H1 (cell line): ENCODE results near the gene TMEM59L. TPM values are rescaled to one million over a fixed set of nuclear protein-coding genes. Genes with fewer than 3 reads are reported as not detected.

Experiments
- KDM4A ChIP-seq: IDR thresholded peaks from one replicate; pipeline ENCODE4 v1.7.1; 2012; ENCODE audit warnings: low read depth, mild to moderate bottlenecking, moderate library complexity, low read length, inconsistent platforms; ENCODE audit not compliant: severe bottlenecking
- NANOG ChIP-seq: IDR thresholded peaks from 2 replicates; pipeline ENCODE4 v1.6.1; 2011; ENCODE audit warnings: low read length, low read depth, mild to moderate bottlenecking, inconsistent platforms; ENCODE audit not compliant: insufficient read depth, poor library complexity, severe bottlenecking
- POLR2AphosphoS5 ChIP-seq: IDR thresholded peaks from 2 replicates; pipeline ENCODE4 v1.6.1; 2011; ENCODE audit warnings: low read depth, low read length
- RBBP5 ChIP-seq: IDR thresholded peaks from 2 replicates; pipeline ENCODE4 v1.7.1; 2012; ENCODE audit warnings: low read depth, mild to moderate bottlenecking, inconsistent platforms, low read length, moderate library complexity, borderline replicate concordance
- SUZ12 ChIP-seq: fragments of 200-600 bp; sonication (generic); IDR thresholded peaks from 2 replicates; pipeline ENCODE4 v1.6.1; 2012; ENCODE audit warnings: mild to moderate bottlenecking, inconsistent platforms, low read length, moderate library complexity, mixed read lengths
- polyA plus RNA-seq, 7 experiments: library from polyadenylated mRNA; depleted of rRNA in 3 of 7; stranded (reverse) in 5 of 7; unstranded in 2 of 7; fragments of >200 nt in 5 of 7; fragments of 200-250 nt in 2 of 7; gene quantifications; 1 replicate in 5 of 7; 2 replicates in 1 of 7; 4 replicates in 1 of 7; pipeline versions ENCODE4 v1.2.1 to v1.2.3, GENCODE V29; 2011 to 2013; ENCODE audit warnings: missing spikeins in 2 of 7, mixed read lengths in 2 of 7
- total RNA-seq: library from RNA; stranded (reverse); fragmentation: NEBNext Ultra II Directional; extraction: Animal tissue kit (Norgen Biotek cat#: 25700); gene quantifications from 2 replicates; pipeline ENCODE4 v1.2.1, GENCODE V29; 2021
- TF ChIP-seq, protein P1 (sequence below), 3 experiments: IDR thresholded peaks; 1 replicate in 2 of 3; 2 replicates in 1 of 3; pipeline versions ENCODE4 v1.5.1 to v1.6.1; 2011; ENCODE audit warnings: low read length in 3 of 3, mild to moderate bottlenecking in 3 of 3, inconsistent platforms in 2 of 3, low read depth in 1 of 3, moderate library complexity in 1 of 3; ENCODE audit not compliant: insufficient read depth in 1 of 3; ENCODE audit errors: control extremely low read depth in 1 of 3
- TF ChIP-seq, protein P2 (sequence below): fragments of 300-600 bp; sonication (generic); IDR thresholded peaks from 2 replicates; pipeline ENCODE4 v1.7.1; 2012; ENCODE audit warnings: low read length, moderate library complexity, mild to moderate bottlenecking, inconsistent platforms; ENCODE audit not compliant: insufficient replicate concordance

TMEM59L gene
- total and polyA plus RNA-seq, 2 of the 8 experiments (the other 6 are each of a cell fraction or from before 2014, with no cell fraction given), result 4.0 to 12.2 TPM

- TF ChIP-seq, protein P1, sequence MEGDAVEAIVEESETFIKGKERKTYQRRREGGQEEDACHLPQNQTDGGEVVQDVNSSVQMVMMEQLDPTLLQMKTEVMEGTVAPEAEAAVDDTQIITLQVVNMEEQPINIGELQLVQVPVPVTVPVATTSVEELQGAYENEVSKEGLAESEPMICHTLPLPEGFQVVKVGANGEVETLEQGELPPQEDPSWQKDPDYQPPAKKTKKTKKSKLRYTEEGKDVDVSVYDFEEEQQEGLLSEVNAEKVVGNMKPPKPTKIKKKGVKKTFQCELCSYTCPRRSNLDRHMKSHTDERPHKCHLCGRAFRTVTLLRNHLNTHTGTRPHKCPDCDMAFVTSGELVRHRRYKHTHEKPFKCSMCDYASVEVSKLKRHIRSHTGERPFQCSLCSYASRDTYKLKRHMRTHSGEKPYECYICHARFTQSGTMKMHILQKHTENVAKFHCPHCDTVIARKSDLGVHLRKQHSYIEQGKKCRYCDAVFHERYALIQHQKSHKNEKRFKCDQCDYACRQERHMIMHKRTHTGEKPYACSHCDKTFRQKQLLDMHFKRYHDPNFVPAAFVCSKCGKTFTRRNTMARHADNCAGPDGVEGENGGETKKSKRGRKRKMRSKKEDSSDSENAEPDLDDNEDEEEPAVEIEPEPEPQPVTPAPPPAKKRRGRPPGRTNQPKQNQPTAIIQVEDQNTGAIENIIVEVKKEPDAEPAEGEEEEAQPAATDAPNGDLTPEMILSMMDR (IDR thresholded peaks at IDR 0.05; ENCODE audit: control extremely low read depth in 1 of 3, insufficient read depth in 1 of 3, low read depth in 1 of 3, low read length in 3 of 3), result no peak
- peak; percentile 30 for TF ChIP-seq KDM4A
- no peak for TF ChIP-seq POLR2AphosphoS5
- 0 out of 2 replicates have a peak, but pooled peaks have one; percentile 43 for TF ChIP-seq RBBP5
- TF ChIP-seq, protein P2, sequence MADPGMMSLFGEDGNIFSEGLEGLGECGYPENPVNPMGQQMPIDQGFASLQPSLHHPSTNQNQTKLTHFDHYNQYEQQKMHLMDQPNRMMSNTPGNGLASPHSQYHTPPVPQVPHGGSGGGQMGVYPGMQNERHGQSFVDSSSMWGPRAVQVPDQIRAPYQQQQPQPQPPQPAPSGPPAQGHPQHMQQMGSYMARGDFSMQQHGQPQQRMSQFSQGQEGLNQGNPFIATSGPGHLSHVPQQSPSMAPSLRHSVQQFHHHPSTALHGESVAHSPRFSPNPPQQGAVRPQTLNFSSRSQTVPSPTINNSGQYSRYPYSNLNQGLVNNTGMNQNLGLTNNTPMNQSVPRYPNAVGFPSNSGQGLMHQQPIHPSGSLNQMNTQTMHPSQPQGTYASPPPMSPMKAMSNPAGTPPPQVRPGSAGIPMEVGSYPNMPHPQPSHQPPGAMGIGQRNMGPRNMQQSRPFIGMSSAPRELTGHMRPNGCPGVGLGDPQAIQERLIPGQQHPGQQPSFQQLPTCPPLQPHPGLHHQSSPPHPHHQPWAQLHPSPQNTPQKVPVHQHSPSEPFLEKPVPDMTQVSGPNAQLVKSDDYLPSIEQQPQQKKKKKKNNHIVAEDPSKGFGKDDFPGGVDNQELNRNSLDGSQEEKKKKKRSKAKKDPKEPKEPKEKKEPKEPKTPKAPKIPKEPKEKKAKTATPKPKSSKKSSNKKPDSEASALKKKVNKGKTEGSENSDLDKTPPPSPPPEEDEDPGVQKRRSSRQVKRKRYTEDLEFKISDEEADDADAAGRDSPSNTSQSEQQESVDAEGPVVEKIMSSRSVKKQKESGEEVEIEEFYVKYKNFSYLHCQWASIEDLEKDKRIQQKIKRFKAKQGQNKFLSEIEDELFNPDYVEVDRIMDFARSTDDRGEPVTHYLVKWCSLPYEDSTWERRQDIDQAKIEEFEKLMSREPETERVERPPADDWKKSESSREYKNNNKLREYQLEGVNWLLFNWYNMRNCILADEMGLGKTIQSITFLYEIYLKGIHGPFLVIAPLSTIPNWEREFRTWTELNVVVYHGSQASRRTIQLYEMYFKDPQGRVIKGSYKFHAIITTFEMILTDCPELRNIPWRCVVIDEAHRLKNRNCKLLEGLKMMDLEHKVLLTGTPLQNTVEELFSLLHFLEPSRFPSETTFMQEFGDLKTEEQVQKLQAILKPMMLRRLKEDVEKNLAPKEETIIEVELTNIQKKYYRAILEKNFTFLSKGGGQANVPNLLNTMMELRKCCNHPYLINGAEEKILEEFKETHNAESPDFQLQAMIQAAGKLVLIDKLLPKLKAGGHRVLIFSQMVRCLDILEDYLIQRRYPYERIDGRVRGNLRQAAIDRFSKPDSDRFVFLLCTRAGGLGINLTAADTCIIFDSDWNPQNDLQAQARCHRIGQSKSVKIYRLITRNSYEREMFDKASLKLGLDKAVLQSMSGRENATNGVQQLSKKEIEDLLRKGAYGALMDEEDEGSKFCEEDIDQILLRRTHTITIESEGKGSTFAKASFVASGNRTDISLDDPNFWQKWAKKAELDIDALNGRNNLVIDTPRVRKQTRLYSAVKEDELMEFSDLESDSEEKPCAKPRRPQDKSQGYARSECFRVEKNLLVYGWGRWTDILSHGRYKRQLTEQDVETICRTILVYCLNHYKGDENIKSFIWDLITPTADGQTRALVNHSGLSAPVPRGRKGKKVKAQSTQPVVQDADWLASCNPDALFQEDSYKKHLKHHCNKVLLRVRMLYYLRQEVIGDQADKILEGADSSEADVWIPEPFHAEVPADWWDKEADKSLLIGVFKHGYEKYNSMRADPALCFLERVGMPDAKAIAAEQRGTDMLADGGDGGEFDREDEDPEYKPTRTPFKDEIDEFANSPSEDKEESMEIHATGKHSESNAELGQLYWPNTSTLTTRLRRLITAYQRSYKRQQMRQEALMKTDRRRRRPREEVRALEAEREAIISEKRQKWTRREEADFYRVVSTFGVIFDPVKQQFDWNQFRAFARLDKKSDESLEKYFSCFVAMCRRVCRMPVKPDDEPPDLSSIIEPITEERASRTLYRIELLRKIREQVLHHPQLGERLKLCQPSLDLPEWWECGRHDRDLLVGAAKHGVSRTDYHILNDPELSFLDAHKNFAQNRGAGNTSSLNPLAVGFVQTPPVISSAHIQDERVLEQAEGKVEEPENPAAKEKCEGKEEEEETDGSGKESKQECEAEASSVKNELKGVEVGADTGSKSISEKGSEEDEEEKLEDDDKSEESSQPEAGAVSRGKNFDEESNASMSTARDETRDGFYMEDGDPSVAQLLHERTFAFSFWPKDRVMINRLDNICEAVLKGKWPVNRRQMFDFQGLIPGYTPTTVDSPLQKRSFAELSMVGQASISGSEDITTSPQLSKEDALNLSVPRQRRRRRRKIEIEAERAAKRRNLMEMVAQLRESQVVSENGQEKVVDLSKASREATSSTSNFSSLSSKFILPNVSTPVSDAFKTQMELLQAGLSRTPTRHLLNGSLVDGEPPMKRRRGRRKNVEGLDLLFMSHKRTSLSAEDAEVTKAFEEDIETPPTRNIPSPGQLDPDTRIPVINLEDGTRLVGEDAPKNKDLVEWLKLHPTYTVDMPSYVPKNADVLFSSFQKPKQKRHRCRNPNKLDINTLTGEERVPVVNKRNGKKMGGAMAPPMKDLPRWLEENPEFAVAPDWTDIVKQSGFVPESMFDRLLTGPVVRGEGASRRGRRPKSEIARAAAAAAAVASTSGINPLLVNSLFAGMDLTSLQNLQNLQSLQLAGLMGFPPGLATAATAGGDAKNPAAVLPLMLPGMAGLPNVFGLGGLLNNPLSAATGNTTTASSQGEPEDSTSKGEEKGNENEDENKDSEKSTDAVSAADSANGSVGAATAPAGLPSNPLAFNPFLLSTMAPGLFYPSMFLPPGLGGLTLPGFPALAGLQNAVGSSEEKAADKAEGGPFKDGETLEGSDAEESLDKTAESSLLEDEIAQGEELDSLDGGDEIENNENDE, result no peak
- TF ChIP-seq SUZ12, result no peak; the same call in 1 of the 2 replicates
- no peak for TF ChIP-seq NANOG
Measured at GRCh38 chr19:18611327-18612050, 1.2 kb upstream of the TMEM59L start (continued).
